Effector memory CD8-positive, alpha-beta T cell (primary cell): ENCODE results near the gene FBXL17.

Source experiments
- ATAC-seq: fragments of 150-1000 bp; cut with Tn5 transposase; replicated peaks from 2 replicates; pipeline ENCODE4 v1.10.0; 2021; ENCODE audit warnings: mild to moderate bottlenecking, moderate library complexity
- DNase-seq, 3 experiments: peaks; one replicate each; pipeline ENCODE4 v3.0.0; 2021
- H3K27ac Mint-ChIP-seq, 2 donors: one replicate each; pipeline ENCODE4 v1.8.0; 2022; ENCODE audit warnings: mild to moderate bottlenecking in 2 of 2, mixed read lengths in 2 of 2, moderate library complexity in 2 of 2
- H3K27me3 Mint-ChIP-seq, 2 donors: one replicate each; pipeline ENCODE4 v1.8.0; 2022; ENCODE audit warnings: mixed read lengths in 2 of 2
- H3K36me3 Mint-ChIP-seq: one replicate; pipeline ENCODE4 v1.8.0; 2022; ENCODE audit warnings: mild to moderate bottlenecking, moderate library complexity, mixed read lengths; ENCODE audit not compliant: insufficient read depth
- H3K4me1 Mint-ChIP-seq, 2 donors: one replicate each; pipeline ENCODE4 v1.8.0; 2022; ENCODE audit warnings: low read depth in 2 of 2, mixed read lengths in 2 of 2
- H3K4me3 Mint-ChIP-seq, 2 donors: one replicate each; pipeline ENCODE4 v1.8.0; 2022; ENCODE audit warnings: mild to moderate bottlenecking in 2 of 2, mixed read lengths in 2 of 2, moderate library complexity in 2 of 2
- H3K9me3 Mint-ChIP-seq, 2 donors: one replicate each; pipeline ENCODE4 v1.8.0; 2022; ENCODE audit warnings: mixed read lengths in 2 of 2

FBXL17 gene

GRCh38 chr5:107857785-107858184 is 524.1 kb downstream of the FBXL17 start:
- H3K27ac Mint-ChIP-seq = no peak overlapping the region
- H3K27me3 Mint-ChIP-seq = no peaks in the 10 kb centered on the region
- no peak for ATAC-seq
- H3K4me1 Mint-ChIP-seq = no peaks in the 10 kb centered on the region
- no peaks in the 10 kb centered on the region for H3K9me3 Mint-ChIP-seq
- peaks cover 8% of the 10 kb centered on the region for H3K36me3 Mint-ChIP-seq
- no peak overlapping the region for H3K4me3 Mint-ChIP-seq
- no peak for DNase-seq

GRCh38 chr5:107855171-107855570 is 526.7 kb downstream of the FBXL17 start:
- no peaks in the 10 kb centered on the region for H3K9me3 Mint-ChIP-seq
- no peak overlapping the region for H3K27ac Mint-ChIP-seq
- no peak for DNase-seq
- no peaks in the 10 kb centered on the region for H3K36me3 Mint-ChIP-seq
- no peaks in the 10 kb centered on the region for H3K27me3 Mint-ChIP-seq
- no peak for ATAC-seq
- no peak overlapping the region for H3K4me3 Mint-ChIP-seq
- H3K4me1 Mint-ChIP-seq = no peaks in the 10 kb centered on the region

- Mint-ChIP-seq H3K9me3 (no peaks in the 10 kb centered on the region), H3K4me1 (no peaks in the 10 kb centered on the region)
- no peak for DNase-seq
Measured at GRCh38 chr5:107853696-107854095, 528.2 kb downstream of the FBXL17 start.

GRCh38 chr5:107853031-107853430 is 528.9 kb downstream of the FBXL17 start:
- H3K9me3 Mint-ChIP-seq = no peaks in the 10 kb centered on the region
- H3K36me3 Mint-ChIP-seq = no peaks in the 10 kb centered on the region
- no peak overlapping the region for H3K4me3 Mint-ChIP-seq
- no peaks in the 10 kb centered on the region for H3K27me3 Mint-ChIP-seq
- no peaks in the 10 kb centered on the region for H3K4me1 Mint-ChIP-seq
- no peak for DNase-seq
- no peak overlapping the region for H3K27ac Mint-ChIP-seq
- no peak for ATAC-seq

More at GRCh38 chr5:107853696-107854095, 528.2 kb downstream of the FBXL17 start:
- no peak overlapping the region for H3K27ac Mint-ChIP-seq
- no peaks in the 10 kb centered on the region for H3K27me3 Mint-ChIP-seq
- H3K4me3 Mint-ChIP-seq = no peak overlapping the region
- ATAC-seq = no peak
- H3K36me3 Mint-ChIP-seq = no peaks in the 10 kb centered on the region

GRCh38 chr5:107849118-107849517 is 532.8 kb downstream of the FBXL17 start:
- no peaks in the 10 kb centered on the region for H3K4me1 Mint-ChIP-seq
- no peak for ATAC-seq

GRCh38 chr5:107840592-107840991 is 541.3 kb downstream of the FBXL17 start:
- Mint-ChIP-seq H3K36me3 (no peaks in the 10 kb centered on the region), H3K4me1 (no peaks in the 10 kb centered on the region), H3K27me3 (peaks cover 22 to 65% of the 10 kb centered on the region in 2 donors), H3K4me3 (no peak overlapping the region), H3K27ac (no peak overlapping the region), H3K9me3 (no peaks in the 10 kb centered on the region)
- DNase-seq = no peak
- ATAC-seq = no peak

More at GRCh38 chr5:107849118-107849517, 532.8 kb downstream of the FBXL17 start:
- no peak for DNase-seq
- H3K27ac Mint-ChIP-seq = no peak overlapping the region
- H3K27me3 Mint-ChIP-seq = peaks cover 0 to 7% of the 10 kb centered on the region in 2 donors
- H3K36me3 Mint-ChIP-seq = no peaks in the 10 kb centered on the region
- no peaks in the 10 kb centered on the region for H3K9me3 Mint-ChIP-seq
- H3K4me3 Mint-ChIP-seq = no peak overlapping the region

- ATAC-seq = no peak
- Mint-ChIP-seq H3K36me3 (no peaks in the 10 kb centered on the region), H3K27ac (no peak overlapping the region), H3K4me1 (no peaks in the 10 kb centered on the region), H3K27me3 (peaks cover 22 to 65% of the 10 kb centered on the region in 2 donors), H3K9me3 (no peaks in the 10 kb centered on the region), H3K4me3 (no peak overlapping the region)
- no peak for DNase-seq
Measured at GRCh38 chr5:107840161-107840560, 541.7 kb downstream of the FBXL17 start.

GRCh38 chr5:107835096-107835495 is 546.8 kb downstream of the FBXL17 start:
- no peak for ATAC-seq
- Mint-ChIP-seq H3K4me3 (no peak overlapping the region), H3K27me3 (peaks cover under 1 to 23% of the 10 kb centered on the region in 2 donors), H3K27ac (no peak overlapping the region), H3K4me1 (no peaks in the 10 kb centered on the region), H3K36me3 (no peaks in the 10 kb centered on the region), H3K9me3 (no peaks in the 10 kb centered on the region)
- DNase-seq = no peak

GRCh38 chr5:107832746-107833145 is 549.2 kb downstream of the FBXL17 start:
- ATAC-seq = no peak
- Mint-ChIP-seq H3K9me3 (no peaks in the 10 kb centered on the region), H3K27me3 (peaks cover 0 to 1% of the 10 kb centered on the region in 2 donors), H3K4me3 (no peak overlapping the region), H3K4me1 (no peaks in the 10 kb centered on the region), H3K36me3 (no peaks in the 10 kb centered on the region), H3K27ac (no peak overlapping the region)
- DNase-seq = no peak

GRCh38 chr5:107831612-107832395 is 550.1 kb downstream of the FBXL17 start:
- Mint-ChIP-seq H3K4me1 (no peaks in the 10 kb centered on the region), H3K27me3 (peaks cover 0 to 2% of the 10 kb centered on the region in 2 donors), H3K4me3 (no peak overlapping the region), H3K9me3 (no peaks in the 10 kb centered on the region), H3K27ac (no peak overlapping the region), H3K36me3 (no peaks in the 10 kb centered on the region)
- ATAC-seq (no peak), DNase-seq (no peak)

- no peaks in the 10 kb centered on the region for H3K9me3 Mint-ChIP-seq
- no peaks in the 10 kb centered on the region for H3K36me3 Mint-ChIP-seq
- H3K27ac Mint-ChIP-seq = no peak overlapping the region
- peaks cover 0 to 6% of the 10 kb centered on the region in 2 donors for H3K27me3 Mint-ChIP-seq
- DNase-seq (no peak), ATAC-seq (no peak)
- H3K4me3 Mint-ChIP-seq = no peak overlapping the region
- H3K4me1 Mint-ChIP-seq = no peaks in the 10 kb centered on the region
Measured at GRCh38 chr5:107830750-107831149, 551.1 kb downstream of the FBXL17 start.

GRCh38 chr5:107826311-107827000 is 555.4 kb downstream of the FBXL17 start:
- Mint-ChIP-seq H3K27me3 (peaks cover 0 to 13% of the 10 kb centered on the region in 2 donors), H3K9me3 (peaks cover 0 to 5% of the 10 kb centered on the region in 2 donors), H3K4me1 (no peaks in the 10 kb centered on the region), H3K27ac (no peak overlapping the region), H3K36me3 (no peaks in the 10 kb centered on the region), H3K4me3 (no peak overlapping the region)
- ATAC-seq (no peak), DNase-seq (no peak)

GRCh38 chr5:107824821-107825220 is 557.1 kb downstream of the FBXL17 start:
- DNase-seq (no peak), ATAC-seq (no peak)
- Mint-ChIP-seq H3K36me3 (no peaks in the 10 kb centered on the region), H3K27ac (no peak overlapping the region), H3K27me3 (peaks cover 0 to 13% of the 10 kb centered on the region in 2 donors), H3K4me1 (no peaks in the 10 kb centered on the region), H3K4me3 (no peak overlapping the region), H3K9me3 (peaks cover 0 to 5% of the 10 kb centered on the region in 2 donors)

- H3K36me3 Mint-ChIP-seq = no peaks in the 10 kb centered on the region
- H3K9me3 Mint-ChIP-seq = peaks cover 0 to 5% of the 10 kb centered on the region in 2 donors
- H3K4me3 Mint-ChIP-seq = no peak overlapping the region
- H3K27ac Mint-ChIP-seq = no peak overlapping the region
- ATAC-seq (no peak), DNase-seq (no peak)
- H3K27me3 Mint-ChIP-seq = peaks cover 0 to 7% of the 10 kb centered on the region in 2 donors
- H3K4me1 Mint-ChIP-seq = no peaks in the 10 kb centered on the region
Measured at GRCh38 chr5:107821288-107821687, 560.6 kb downstream of the FBXL17 start.
